ENCODE data around the gene RGS9. TPM values are rescaled to one million over a fixed set of nuclear protein-coding genes. Genes with fewer than 3 reads are reported as not detected.

The RGS9 gene
- total and polyA plus RNA-seq, 2 of the 13 experiments (the other 11 are each of a cell fraction or from before 2014, with no cell fraction given), result 0.44 to 0.74 TPM

DNA sequence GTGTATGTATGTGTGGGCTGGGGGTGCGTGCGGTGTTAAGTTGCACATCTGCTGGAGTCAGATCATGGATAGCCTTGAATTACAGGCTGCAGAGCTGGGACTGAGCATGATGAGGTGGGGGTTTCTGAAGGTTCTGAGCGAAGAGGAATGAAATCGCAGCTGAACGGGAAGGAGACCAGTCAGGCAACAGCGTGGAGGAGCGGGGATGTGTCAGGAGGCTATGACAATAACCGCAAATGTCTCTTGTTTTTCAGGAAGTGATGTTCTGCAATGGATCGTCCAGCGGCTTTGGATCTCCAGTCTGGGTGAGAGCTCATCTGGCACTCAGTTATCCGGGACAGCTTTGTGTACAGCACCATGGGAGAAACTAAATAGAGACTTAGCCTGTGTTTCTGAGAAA is 20.9 kb downstream of the RGS9 start (continued):
- TF ChIP-seq HNF1A (IDR thresholded peaks at IDR 0.05; ENCODE audit: low read depth), result no peak
- no peak for TF ChIP-seq HNF1A (CRISPR knock-in tag; IDR thresholded peaks at IDR 0.05; ENCODE audit: borderline replicate concordance)
- no peak for TF ChIP-seq ZFP36L1 (CRISPR knock-in tag; IDR thresholded peaks at IDR 0.05)
- no peak for TF ChIP-seq PREB (CRISPR knock-in tag; IDR thresholded peaks at IDR 0.05)
- no peak for TF ChIP-seq GABPA (IDR thresholded peaks at IDR 0.05; ENCODE audit: low read depth, low read length)
- no peak for TF ChIP-seq GABPA (CRISPR knock-in tag; IDR thresholded peaks at IDR 0.05; ENCODE audit: low read depth)
- no peak for TF ChIP-seq ZNF775 (CRISPR knock-in tag; IDR thresholded peaks at IDR 0.05; ENCODE audit: borderline replicate concordance)

DNA sequence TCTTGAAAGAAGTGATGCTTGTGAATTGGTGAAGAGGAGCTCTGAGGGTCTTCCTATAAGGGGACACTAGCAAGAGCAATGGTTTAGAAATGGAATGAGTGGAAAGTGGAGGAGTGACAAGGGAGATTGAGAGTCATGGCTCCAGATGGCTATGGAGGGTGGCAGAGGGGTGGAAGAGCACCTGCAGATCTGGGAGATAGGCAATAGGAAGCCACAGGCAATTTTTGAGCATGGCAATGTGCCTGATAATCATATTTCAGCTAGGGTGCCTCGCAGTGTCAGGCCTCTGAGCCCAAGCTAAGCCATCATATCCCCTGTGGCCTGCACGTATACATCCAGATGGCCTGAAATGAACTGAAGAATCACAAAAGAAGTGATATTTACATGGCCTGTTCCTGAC is 21.5 kb downstream of the RGS9 start:
- POLR2A ChIA-PET, result no interaction called here
- Histone ChIP-seq H3K4me2 (ENCODE audit: low read depth, low read length) (no peak overlapping the region), H3K4me3 (replicated peaks in 1 of 3; ENCODE audit: insufficient read depth in 1 of 3, low read depth in 2 of 3, low read length in 3 of 3) (no peak overlapping the region), H2AFZ (ENCODE audit: low read length) (no peak overlapping the region), H3K9me3 (ENCODE audit: low read length) (no peaks in the 10 kb centered on the region), H3K36me3 (replicated peaks in 1 of 2; ENCODE audit: control insufficient read depth in 1 of 2, insufficient read depth in 2 of 2, low read length in 2 of 2) (no peaks in the 10 kb centered on the region), H3K27me3 (ENCODE audit: control insufficient read depth in 1 of 2, insufficient read depth in 2 of 2, low read length in 2 of 2) (peaks cover 4 to 40% of the 10 kb centered on the region in 2 experiments; a peak in 4 of 5 replicates), H4K20me1 (ENCODE audit: insufficient read depth, low read length) (no peaks in the 10 kb centered on the region), H3K9ac (ENCODE audit: insufficient read depth, low read depth, low read length) (no peak overlapping the region), H3K27ac (ENCODE audit: extremely low read length, insufficient read depth, low read length) (no peak overlapping the region), H3K79me2 (ENCODE audit: insufficient read depth, low read length) (no peaks in the 10 kb centered on the region), H3K4me1 (ENCODE audit: insufficient read depth, low read length) (no peaks in the 10 kb centered on the region)
- FAIRE-seq (no peak), DNase-seq (ENCODE audit: low spot score) (no peak), ATAC-seq (no peak)
- in situ Hi-C loops (cut with HindIII; ENCODE audit: extremely low pct_ligation_motif_present, low pct_unique_long_range_greater_than_20kb), result no loop called here
- no TSS peak for BruUV-seq (replicated peaks)
- intact Hi-C loops (cut with micrococcal nuclease; ENCODE audit: unreplicated experiment), result no loop called here
- WGBS (ENCODE audit: low lambda C conversion rate), result 29% methylated on average over 2 of the region's 2 CpGs
- CTCF ChIA-PET (ENCODE audit: low intra/inter-chr PET ratio, low total read pairs), result no interaction called here
- TF ChIP-seq, protein P1, sequence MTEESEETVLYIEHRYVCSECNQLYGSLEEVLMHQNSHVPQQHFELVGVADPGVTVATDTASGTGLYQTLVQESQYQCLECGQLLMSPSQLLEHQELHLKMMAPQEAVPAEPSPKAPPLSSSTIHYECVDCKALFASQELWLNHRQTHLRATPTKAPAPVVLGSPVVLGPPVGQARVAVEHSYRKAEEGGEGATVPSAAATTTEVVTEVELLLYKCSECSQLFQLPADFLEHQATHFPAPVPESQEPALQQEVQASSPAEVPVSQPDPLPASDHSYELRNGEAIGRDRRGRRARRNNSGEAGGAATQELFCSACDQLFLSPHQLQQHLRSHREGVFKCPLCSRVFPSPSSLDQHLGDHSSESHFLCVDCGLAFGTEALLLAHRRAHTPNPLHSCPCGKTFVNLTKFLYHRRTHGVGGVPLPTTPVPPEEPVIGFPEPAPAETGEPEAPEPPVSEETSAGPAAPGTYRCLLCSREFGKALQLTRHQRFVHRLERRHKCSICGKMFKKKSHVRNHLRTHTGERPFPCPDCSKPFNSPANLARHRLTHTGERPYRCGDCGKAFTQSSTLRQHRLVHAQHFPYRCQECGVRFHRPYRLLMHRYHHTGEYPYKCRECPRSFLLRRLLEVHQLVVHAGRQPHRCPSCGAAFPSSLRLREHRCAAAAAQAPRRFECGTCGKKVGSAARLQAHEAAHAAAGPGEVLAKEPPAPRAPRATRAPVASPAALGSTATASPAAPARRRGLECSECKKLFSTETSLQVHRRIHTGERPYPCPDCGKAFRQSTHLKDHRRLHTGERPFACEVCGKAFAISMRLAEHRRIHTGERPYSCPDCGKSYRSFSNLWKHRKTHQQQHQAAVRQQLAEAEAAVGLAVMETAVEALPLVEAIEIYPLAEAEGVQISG (CRISPR knock-in tag; IDR thresholded peaks at IDR 0.05), result no peak
- TF ChIP-seq NFE2L2 (IDR thresholded peaks at IDR 0.05; ENCODE audit: low read length) (no peak), ZNF850 (CRISPR knock-in tag; conservative IDR thresholded peaks at IDR 0.05) (no peak), SIX4 (CRISPR knock-in tag; IDR thresholded peaks at IDR 0.05) (no peak), ZBTB3 (CRISPR knock-in tag; IDR thresholded peaks at IDR 0.05; ENCODE audit: borderline replicate concordance, low read depth) (no peak)

Data from HepG2 (cell line).